ENCODE results near the gene ASPSCR1. TPM values are rescaled to one million over a fixed set of nuclear protein-coding genes. Genes with fewer than 3 reads are reported as not detected.
A peak's percentile ranks its signal among the peaks of the same experiment; 100 is the strongest.

The ASPSCR1 gene
- total and polyA plus RNA-seq, 2 of the 8 experiments (the other 6 are each of a cell fraction or from before 2014, with no cell fraction given), result 33.3 to 43.7 TPM

GRCh38 chr17:82005701-82006348, 28.4 kb downstream of the ASPSCR1 start:
- Histone ChIP-seq H2BK20ac (ENCODE audit: low read length) (no peak overlapping the region), H3K4me2 (ENCODE audit: insufficient read depth in 1 of 2, low read depth in 2 of 2, low read length in 2 of 2) (no peak overlapping the region)
- TF ChIP-seq EZH2 (IDR thresholded peaks at IDR 0.05; ENCODE audit: low read depth, low read length, severe bottlenecking), result no peak
- no peak for TF ChIP-seq POU5F1 (IDR thresholded peaks at IDR 0.05; ENCODE audit: low read depth, low read length)
- TF ChIP-seq KDM1A (IDR thresholded peaks at IDR 0.05; ENCODE audit: borderline replicate concordance, low read length), result no peak
- TF ChIP-seq NRF1 (IDR thresholded peaks at IDR 0.05; ENCODE audit: low read depth, low read length), result no peak
- no peak for TF ChIP-seq SAP30 (IDR thresholded peaks at IDR 0.05; ENCODE audit: insufficient read depth, insufficient replicate concordance, low read length)
- TF ChIP-seq MAFK (IDR thresholded peaks at IDR 0.05; ENCODE audit: low read depth, low read length), result no peak
- TF ChIP-seq SIRT6 (IDR thresholded peaks at IDR 0.05; ENCODE audit: low read length), result no peak
- TF ChIP-seq SRF (IDR thresholded peaks at IDR 0.05; ENCODE audit: low read depth, low read length), result no peak
- TF ChIP-seq HDAC6 (IDR thresholded peaks at IDR 0.05; ENCODE audit: low read depth, low read length), result no peak
- TF ChIP-seq RNF2 (IDR thresholded peaks at IDR 0.05; ENCODE audit: borderline replicate concordance, low read depth, low read length, missing control alignments, poor library complexity, severe bottlenecking), result no peak
- no peak for TF ChIP-seq TBP (IDR thresholded peaks at IDR 0.05; ENCODE audit: low read depth, low read length)

More at GRCh38 chr17:82005701-82006348, 28.4 kb downstream of the ASPSCR1 start:
- Histone ChIP-seq H3K4me3 (ENCODE audit: extremely low read depth in 1 of 4, insufficient read depth in 2 of 4, low read depth in 3 of 4, low read length in 4 of 4) (no peak overlapping the region), H3K18ac (ENCODE audit: extremely low read depth, low read length) (no peak overlapping the region; the same call in 1 of the 2 replicates), H3K4ac (replicated peaks; ENCODE audit: insufficient read length, low read depth, low read length) (no peak overlapping the region), H3K4me1 (replicated peaks in 1 of 4; ENCODE audit: control insufficient read depth in 3 of 4, insufficient read depth in 4 of 4, low read length in 3 of 4) (peaks cover 0 to 1% (median 0%) of the 10 kb centered on the region in 4 experiments; a peak in 1 of 7 replicates), H2AK5ac (ENCODE audit: low read depth, low read length) (peak overlapping the region; percentile 82; the same call in 1 of the 2 replicates), H2AFZ (ENCODE audit: low read length) (no peak overlapping the region), H4K8ac (ENCODE audit: extremely low read depth, insufficient read depth, low read length) (no peak overlapping the region; the same call in 1 of the 2 replicates), H3K9ac (replicated peaks in 1 of 4; ENCODE audit: extremely low read depth in 1 of 4, low read depth in 3 of 4, low read length in 3 of 4) (peak overlapping the region in 1 of 4 experiments; percentile 29; a peak in 1 of 7 replicates), H2BK12ac (ENCODE audit: low read depth, low read length) (peak overlapping the region; percentile 50; the same call in 1 of the 2 replicates), H3K79me2 (ENCODE audit: control insufficient read depth in 1 of 2, insufficient read depth in 2 of 2, low read length in 2 of 2) (no peaks in the 10 kb centered on the region), H3K56ac (replicated peaks; ENCODE audit: insufficient read length, low read depth, low read length) (no peak overlapping the region), H3K36me3 (ENCODE audit: control insufficient read depth in 2 of 4, insufficient read depth in 4 of 4, low read length in 3 of 4) (no peaks in the 10 kb centered on the region), H3K14ac (ENCODE audit: insufficient read length) (no peak overlapping the region), H3K23me2 (ENCODE audit: low read depth, low read length) (0 out of 2 replicates have a peak, but pooled peaks cover 1% of the 10 kb centered on the region), H2BK15ac (ENCODE audit: low read length) (0 out of 2 replicates have a peak overlapping the region, but pooled peaks have one; percentile 5), H3K27ac (ENCODE audit: low read depth, low read length) (no peak overlapping the region), H2BK120ac (replicated peaks; ENCODE audit: low read depth, low read length) (no peak overlapping the region), H2BK5ac (ENCODE audit: low read depth, low read length) (peak overlapping the region; percentile 60; the same call in 1 of the 2 replicates), H3K9me3 (ENCODE audit: insufficient read depth in 2 of 2, low read depth in 1 of 2, low read length in 1 of 2) (no peaks in the 10 kb centered on the region), H3K27me3 (replicated peaks in 1 of 4; ENCODE audit: control insufficient read depth in 3 of 4, extremely low read depth in 1 of 4, insufficient read depth in 3 of 4, low read length in 3 of 4) (no peaks in the 10 kb centered on the region), H4K20me1 (replicated peaks in 1 of 2; ENCODE audit: control insufficient read depth in 1 of 2, insufficient read depth in 2 of 2, low read length in 2 of 2) (peaks cover 3 to 4% of the 10 kb centered on the region in 2 experiments), H3K79me1 (ENCODE audit: low read depth, low read length) (peaks cover 3% of the 10 kb centered on the region), H4K5ac (ENCODE audit: insufficient read length, low read depth, low read length) (no peak overlapping the region), H3K23ac (ENCODE audit: insufficient read length) (peak overlapping the region; percentile 89), H4K91ac (replicated peaks; ENCODE audit: insufficient read length, low read length) (no peak overlapping the region)
- 94% methylated on average over 22 of the region's 30 CpGs; no CpG with 5 or more reads in 1 of the 2 experiments for WGBS, 2 experiments (ENCODE audit: extremely low coverage in 1 of 2, insufficient coverage in 1 of 2, insufficient read length in 1 of 2, insufficient replicate concordance in 2 of 2, low coverage in 1 of 2, low lambda C conversion rate in 2 of 2, missing lambda C conversion rate in 1 of 2)
- ChIA-PET POLR2A (ENCODE audit: partially characterized antibody) (interaction anchor here (1.8 kb wide), 1 partner anchor 11 kb away, joined by 9 read pairs; no protein-coding TSS in a partner anchor), CTCF (ENCODE audit: partially characterized antibody) (interaction anchor here (0.8 to 4.0 kb wide), 3 partner anchors 10 to 14 kb away, joined by 4 to 29 read pairs (median 7); no protein-coding TSS in a partner anchor)
- FAIRE-seq, result no peak
- DNase-seq (ENCODE audit: low read depth in 1 of 2, low spot score in 2 of 2), result no peak
